HL-60 (cell line): ENCODE results near the gene WDR59.

Experiments used
- DNase-seq, 2 experiments: peaks; one replicate each; pipeline ENCODE4 v3.0.0-alpha.2; 2010 to 2020; ENCODE audit warnings: low read depth in 1 of 2, low spot score in 1 of 2
- H3K27ac ChIP-seq: fragments of 250-450 bp; sonication (Bioruptor Pico); replicated peaks from 2 replicates; pipeline ENCODE4 v1.5.1; 2020; ENCODE audit warnings: mild to moderate bottlenecking, moderate library complexity
- H3K27me3 ChIP-seq: fragments of 250-450 bp; sonication (Bioruptor Pico); 2 replicates; pipeline ENCODE4 v1.5.1; 2021; ENCODE audit warnings: mild to moderate bottlenecking, moderate library complexity; ENCODE audit not compliant: insufficient read depth, poor library complexity, severe bottlenecking
- H3K4me3 ChIP-seq: replicated peaks from 2 replicates; pipeline ENCODE4 v1.5.1; 2011; ENCODE audit warnings: mild to moderate bottlenecking, control low read depth, low read length; ENCODE audit not compliant: insufficient read depth
- GABPA ChIP-seq: IDR thresholded peaks from 2 replicates; pipeline ENCODE4 v1.6.1; 2012; ENCODE audit warnings: low read depth
- POLR2AphosphoS5 ChIP-seq: IDR thresholded peaks from 2 replicates; pipeline ENCODE4 v1.6.1; 2012; ENCODE audit warnings: low read depth
- SPI1 ChIP-seq: IDR thresholded peaks from 2 replicates; pipeline ENCODE4 v1.6.1; 2012; ENCODE audit warnings: low read depth, mild to moderate bottlenecking, borderline replicate concordance
- TF ChIP-seq, protein P1 (sequence below): IDR thresholded peaks from one replicate; pipeline ENCODE4 v1.5.1; 2011; ENCODE audit warnings: low read length, control low read depth, inconsistent platforms; ENCODE audit not compliant: insufficient read depth
- TF ChIP-seq, protein P2 (sequence below): IDR thresholded peaks from 2 replicates; pipeline ENCODE4 v1.6.1; 2012; ENCODE audit warnings: low read depth; ENCODE audit not compliant: insufficient replicate concordance

The WDR59 gene

DNA sequence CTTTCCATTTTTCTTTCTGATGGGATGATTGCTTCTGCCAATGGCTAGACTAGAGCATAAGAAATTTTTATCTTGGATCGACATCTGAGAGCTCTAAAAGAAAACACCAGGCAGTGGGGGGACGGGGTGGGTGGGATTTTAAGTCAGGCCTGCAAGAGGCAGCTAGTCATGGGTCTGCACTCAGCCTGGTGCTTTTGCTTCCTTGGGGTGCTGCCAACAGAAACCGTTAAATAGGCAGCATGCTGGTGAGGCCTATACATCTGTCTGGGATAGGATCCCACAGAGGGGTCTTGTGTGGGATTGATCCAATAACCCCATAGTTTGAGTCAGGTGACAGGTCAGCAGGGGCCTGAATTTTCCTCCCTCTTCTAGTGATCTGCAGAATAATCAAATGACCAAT is 40.8 kb upstream of the WDR59 start:
- Histone ChIP-seq H3K4me3 (no peak overlapping the region), H3K27me3 (no peaks in the 10 kb centered on the region), H3K27ac (no peak overlapping the region)
- no peak for DNase-seq
- TF ChIP-seq, protein P1, sequence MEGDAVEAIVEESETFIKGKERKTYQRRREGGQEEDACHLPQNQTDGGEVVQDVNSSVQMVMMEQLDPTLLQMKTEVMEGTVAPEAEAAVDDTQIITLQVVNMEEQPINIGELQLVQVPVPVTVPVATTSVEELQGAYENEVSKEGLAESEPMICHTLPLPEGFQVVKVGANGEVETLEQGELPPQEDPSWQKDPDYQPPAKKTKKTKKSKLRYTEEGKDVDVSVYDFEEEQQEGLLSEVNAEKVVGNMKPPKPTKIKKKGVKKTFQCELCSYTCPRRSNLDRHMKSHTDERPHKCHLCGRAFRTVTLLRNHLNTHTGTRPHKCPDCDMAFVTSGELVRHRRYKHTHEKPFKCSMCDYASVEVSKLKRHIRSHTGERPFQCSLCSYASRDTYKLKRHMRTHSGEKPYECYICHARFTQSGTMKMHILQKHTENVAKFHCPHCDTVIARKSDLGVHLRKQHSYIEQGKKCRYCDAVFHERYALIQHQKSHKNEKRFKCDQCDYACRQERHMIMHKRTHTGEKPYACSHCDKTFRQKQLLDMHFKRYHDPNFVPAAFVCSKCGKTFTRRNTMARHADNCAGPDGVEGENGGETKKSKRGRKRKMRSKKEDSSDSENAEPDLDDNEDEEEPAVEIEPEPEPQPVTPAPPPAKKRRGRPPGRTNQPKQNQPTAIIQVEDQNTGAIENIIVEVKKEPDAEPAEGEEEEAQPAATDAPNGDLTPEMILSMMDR = no peak
- no peak for TF ChIP-seq POLR2AphosphoS5
- no peak for TF ChIP-seq SPI1
- TF ChIP-seq, protein P2, sequence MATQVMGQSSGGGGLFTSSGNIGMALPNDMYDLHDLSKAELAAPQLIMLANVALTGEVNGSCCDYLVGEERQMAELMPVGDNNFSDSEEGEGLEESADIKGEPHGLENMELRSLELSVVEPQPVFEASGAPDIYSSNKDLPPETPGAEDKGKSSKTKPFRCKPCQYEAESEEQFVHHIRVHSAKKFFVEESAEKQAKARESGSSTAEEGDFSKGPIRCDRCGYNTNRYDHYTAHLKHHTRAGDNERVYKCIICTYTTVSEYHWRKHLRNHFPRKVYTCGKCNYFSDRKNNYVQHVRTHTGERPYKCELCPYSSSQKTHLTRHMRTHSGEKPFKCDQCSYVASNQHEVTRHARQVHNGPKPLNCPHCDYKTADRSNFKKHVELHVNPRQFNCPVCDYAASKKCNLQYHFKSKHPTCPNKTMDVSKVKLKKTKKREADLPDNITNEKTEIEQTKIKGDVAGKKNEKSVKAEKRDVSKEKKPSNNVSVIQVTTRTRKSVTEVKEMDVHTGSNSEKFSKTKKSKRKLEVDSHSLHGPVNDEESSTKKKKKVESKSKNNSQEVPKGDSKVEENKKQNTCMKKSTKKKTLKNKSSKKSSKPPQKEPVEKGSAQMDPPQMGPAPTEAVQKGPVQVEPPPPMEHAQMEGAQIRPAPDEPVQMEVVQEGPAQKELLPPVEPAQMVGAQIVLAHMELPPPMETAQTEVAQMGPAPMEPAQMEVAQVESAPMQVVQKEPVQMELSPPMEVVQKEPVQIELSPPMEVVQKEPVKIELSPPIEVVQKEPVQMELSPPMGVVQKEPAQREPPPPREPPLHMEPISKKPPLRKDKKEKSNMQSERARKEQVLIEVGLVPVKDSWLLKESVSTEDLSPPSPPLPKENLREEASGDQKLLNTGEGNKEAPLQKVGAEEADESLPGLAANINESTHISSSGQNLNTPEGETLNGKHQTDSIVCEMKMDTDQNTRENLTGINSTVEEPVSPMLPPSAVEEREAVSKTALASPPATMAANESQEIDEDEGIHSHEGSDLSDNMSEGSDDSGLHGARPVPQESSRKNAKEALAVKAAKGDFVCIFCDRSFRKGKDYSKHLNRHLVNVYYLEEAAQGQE = no peak
- no peak for TF ChIP-seq GABPA

DNA sequence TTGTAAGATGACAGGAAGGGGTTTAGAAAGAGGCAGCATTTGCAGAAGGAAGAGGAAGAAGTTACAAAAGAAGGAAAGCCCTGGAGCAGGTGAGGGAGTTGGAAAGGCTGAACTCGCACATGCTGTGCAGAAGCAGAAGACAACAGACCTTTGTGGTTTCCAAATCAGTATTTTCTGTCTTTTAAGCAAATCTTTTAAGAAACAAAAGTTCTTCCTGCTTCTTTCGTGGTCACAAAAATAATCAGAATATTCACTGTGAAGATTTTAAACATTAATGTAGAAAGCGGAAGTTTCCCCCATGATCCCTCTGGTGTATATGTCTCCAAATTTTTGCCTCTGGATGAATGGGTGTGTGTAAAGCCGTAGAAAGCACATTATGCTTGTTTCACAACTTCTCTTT is 39.7 kb upstream of the WDR59 start:
- Histone ChIP-seq H3K27me3 (no peaks in the 10 kb centered on the region), H3K27ac (no peak overlapping the region), H3K4me3 (no peak overlapping the region)
- TF ChIP-seq GABPA = peak; percentile 48; the same call in 1 of the 2 replicates
- TF ChIP-seq, protein P1 = no peak
- TF ChIP-seq, protein P2 = no peak
- peak; percentile 24; the same call in 1 of the 2 replicates for TF ChIP-seq SPI1
- TF ChIP-seq POLR2AphosphoS5 = peak; percentile 61; the same call in 1 of the 2 replicates
- DNase-seq = peak in 1 of 2 experiments; percentile 70

DNA sequence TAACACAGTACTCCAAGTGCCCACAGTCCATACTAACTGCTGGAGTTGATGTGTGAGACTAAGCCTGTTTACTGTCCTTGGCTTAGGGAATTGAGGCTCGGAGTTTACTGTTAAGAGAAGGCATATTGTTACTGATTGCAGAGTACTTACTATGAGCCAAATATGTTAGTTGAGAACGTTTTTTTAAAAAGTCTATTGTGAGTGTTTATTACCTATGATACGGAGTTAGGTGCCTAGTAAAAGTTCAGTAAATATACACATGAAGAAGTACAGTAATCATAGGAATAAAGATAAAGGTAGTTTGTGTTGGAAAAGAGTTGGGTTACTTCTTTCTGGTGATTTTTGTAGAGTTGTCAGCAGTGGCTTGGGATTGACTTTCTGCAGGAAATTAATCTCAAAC is 39.3 kb upstream of the WDR59 start:
- H3K27me3 ChIP-seq = no peaks in the 10 kb centered on the region
- H3K27ac ChIP-seq = no peak overlapping the region
- H3K4me3 ChIP-seq = no peak overlapping the region
- TF ChIP-seq, protein P1 = no peak
- no peak for TF ChIP-seq POLR2AphosphoS5
- TF ChIP-seq SPI1 = no peak
- TF ChIP-seq GABPA = no peak
- TF ChIP-seq, protein P2 = no peak
- no peak for DNase-seq
